Caco-2 (cell line): ENCODE data around the gene TPRG1L. TPM values are rescaled to one million over a fixed set of nuclear protein-coding genes. Genes with fewer than 3 reads are reported as not detected.
"Not testable (repeated sequence)": the region's sequence is repeated elsewhere in the genome, so short reads cannot be mapped to it uniquely, and the experiment has no call there.

Experiments
- BruUV-seq: library from RNA; stranded (reverse); fragments of 400-500 nt; replicated peaks from 2 replicates; lab custom pipeline; 2021; lab: Mats Ljungman, UMichigan
- CTCF ChIA-PET: fragments of 300-600 bp; sonication (Branson Sonifier 250); formaldehyde crosslinking; loops from one replicate; lab custom pipeline; 2022; ENCODE audit warnings: antibody characterized with exemption; lab: Charles Lee
- POLR2A ChIA-PET: fragments of 300-600 bp; sonication (Branson Sonifier 250); formaldehyde crosslinking; loops from one replicate; lab custom pipeline; 2022; ENCODE audit warnings: antibody characterized with exemption; lab: Charles Lee
- DNase-seq, 2 experiments: peaks; one replicate each; pipeline versions ENCODE4 v3.0.0 to v3.0.0-alpha.2; 2020 to 2022
- H3K27me3 ChIP-seq: replicated peaks from 2 replicates; pipeline ENCODE4 v1.6.0; 2011; ENCODE audit warnings: low read length; ENCODE audit not compliant: control insufficient read depth, insufficient read depth
- H3K36me3 ChIP-seq: 2 replicates; pipeline ENCODE4 v1.5.1; 2011; ENCODE audit warnings: low read length; ENCODE audit not compliant: control insufficient read depth, insufficient read depth
- H3K4me1 ChIP-seq: fragments of 250-450 bp; sonication (Bioruptor Pico); 2 replicates; pipeline ENCODE4 v1.5.1; 2020; ENCODE audit warnings: mild to moderate bottlenecking
- H3K4me3 ChIP-seq: 2 replicates; pipeline ENCODE4 v1.5.1; 2011; ENCODE audit warnings: low read depth, mild to moderate bottlenecking, control low read depth, low read length
- H3K9me3 ChIP-seq: fragments of 250-450 bp; sonication (Bioruptor Pico); 2 replicates; pipeline ENCODE4 v1.5.1; 2020; ENCODE audit warnings: mild to moderate bottlenecking, moderate library complexity
- H3K27ac Mint-ChIP-seq: one replicate; pipeline ENCODE4 v1.8.0; 2022; ENCODE audit warnings: mixed read lengths; ENCODE audit not compliant: unreplicated experiment
- H3K27me3 Mint-ChIP-seq: one replicate; pipeline ENCODE4 v1.8.0; 2022; ENCODE audit warnings: mixed read lengths; ENCODE audit not compliant: insufficient read depth, unreplicated experiment
- H3K36me3 Mint-ChIP-seq: one replicate; pipeline ENCODE4 v1.8.0; 2022; ENCODE audit warnings: mild to moderate bottlenecking, mixed read lengths; ENCODE audit not compliant: insufficient read depth, unreplicated experiment
- H3K4me1 Mint-ChIP-seq: one replicate; pipeline ENCODE4 v1.8.0; 2022; ENCODE audit warnings: low read depth, mixed read lengths; ENCODE audit not compliant: unreplicated experiment
- H3K4me3 Mint-ChIP-seq: one replicate; pipeline ENCODE4 v1.8.0; 2022; ENCODE audit warnings: mild to moderate bottlenecking, moderate library complexity, mixed read lengths; ENCODE audit not compliant: unreplicated experiment
- H3K9me3 Mint-ChIP-seq: one replicate; pipeline ENCODE4 v1.8.0; 2022; ENCODE audit warnings: mixed read lengths; ENCODE audit not compliant: unreplicated experiment
- CTCF ChIP-seq, 2 experiments: fragments of 200-600 bp in 1 of 2; IDR thresholded peaks; 1 replicate in 1 of 2; 2 replicates in 1 of 2; pipeline versions ENCODE4 v1.5.1 to v1.8.0; 2011 to 2022; ENCODE audit warnings: antibody characterized with exemption in 1 of 2, control low read depth in 1 of 2, inconsistent platforms in 1 of 2, low read depth in 1 of 2, low read length in 1 of 2, mild to moderate bottlenecking in 1 of 2, moderate library complexity in 1 of 2; ENCODE audit not compliant: insufficient read depth in 1 of 2, severe bottlenecking in 1 of 2, unreplicated experiment in 1 of 2
- intact Hi-C: fragments of 100-400 bp; cut with micrococcal nuclease; formaldehyde crosslinking; loops from one replicate; pipeline ENCODE4 v1.10.0; 2022; ENCODE audit not compliant: unreplicated experiment
- total RNA-seq: library from RNA; stranded (reverse); gene quantifications from 2 replicates; pipeline ENCODE4 v1.2.3, GENCODE V29; 2022

Gene TPRG1L
- total RNA-seq, 1 experiment from 2014 or later = 43.9 TPM

- Histone ChIP-seq H3K4me3 (no peak overlapping the region), H3K27me3 (no peaks in the 10 kb centered on the region), H3K4me1 (no peaks in the 10 kb centered on the region), H3K9me3 (no peaks in the 10 kb centered on the region; the same call in 1 of the 2 replicates), H3K36me3 (no peaks in the 10 kb centered on the region)
- intact Hi-C loops = no loop called here
- Mint-ChIP-seq H3K36me3 (no peaks in the 10 kb centered on the region), H3K9me3 (no peaks in the 10 kb centered on the region), H3K4me1 (no peaks in the 10 kb centered on the region), H3K4me3 (no peak overlapping the region), H3K27ac (no peak overlapping the region), H3K27me3 (no peaks in the 10 kb centered on the region)
- POLR2A ChIA-PET = no interaction called here
- no peak for DNase-seq
- BruUV-seq = no TSS peak
- CTCF ChIA-PET = interaction anchor here (0.8 kb wide), 1 partner anchor 38 kb away, joined by 3 read pairs; no protein-coding TSS in a partner anchor
- TF ChIP-seq CTCF (IDR thresholded peaks at IDR 0.05; ENCODE audit: insufficient read depth in 1 of 2, low read depth in 1 of 2, low read length in 1 of 2, severe bottlenecking in 1 of 2, unreplicated experiment in 1 of 2) = no peak
These were observed 43.3 kb upstream of the TPRG1L start for GRCh38 chr1:3581296-3582036.

- H3K4me1 ChIP-seq, H3K9me3 ChIP-seq, H3K4me3 Mint-ChIP-seq, POLR2A ChIA-PET, H3K4me1 Mint-ChIP-seq, H3K27ac Mint-ChIP-seq, H3K27me3 ChIP-seq, H3K4me3 ChIP-seq, BruUV-seq, H3K36me3 Mint-ChIP-seq, CTCF ChIA-PET, DNase-seq, H3K9me3 Mint-ChIP-seq, H3K27me3 Mint-ChIP-seq, intact Hi-C loops, H3K36me3 ChIP-seq: not testable (repeated sequence)
These were observed 41.1 kb upstream of the TPRG1L start for GRCh38 chr1:3583751-3584150.

GRCh38 chr1:3584915-3585314 lies 39.9 kb upstream of the TPRG1L start:
- no peak for DNase-seq
- CTCF ChIA-PET = no interaction called here
- no TSS peak for BruUV-seq
- POLR2A ChIA-PET = no interaction called here
- Histone ChIP-seq H3K4me1 (0 out of 2 replicates have a peak, but pooled peaks cover 3% of the 10 kb centered on the region), H3K36me3 (no peaks in the 10 kb centered on the region), H3K4me3 (no peak overlapping the region), H3K9me3 (no peaks in the 10 kb centered on the region; the same call in 1 of the 2 replicates), H3K27me3 (no peaks in the 10 kb centered on the region)
- no peak for TF ChIP-seq CTCF (IDR thresholded peaks at IDR 0.05; ENCODE audit: insufficient read depth in 1 of 2, low read depth in 1 of 2, low read length in 1 of 2, severe bottlenecking in 1 of 2, unreplicated experiment in 1 of 2)
- no peaks in the 10 kb centered on the region for H3K4me1 Mint-ChIP-seq
- H3K27me3 Mint-ChIP-seq = no peaks in the 10 kb centered on the region
- no peak overlapping the region for H3K4me3 Mint-ChIP-seq
- H3K9me3 Mint-ChIP-seq = no peaks in the 10 kb centered on the region
- no peak overlapping the region for H3K27ac Mint-ChIP-seq
- intact Hi-C loops = no loop called here
- H3K36me3 Mint-ChIP-seq = peaks cover 5% of the 10 kb centered on the region

GRCh38 chr1:3585353-3585868 lies 39.4 kb upstream of the TPRG1L start:
- BruUV-seq = not testable (repeated sequence)

More at GRCh38 chr1:3585353-3585868, 39.4 kb upstream of the TPRG1L start:
- H3K4me1 ChIP-seq, H3K9me3 ChIP-seq, H3K36me3 ChIP-seq, H3K36me3 Mint-ChIP-seq, H3K27me3 ChIP-seq, H3K27ac Mint-ChIP-seq, H3K4me3 Mint-ChIP-seq, H3K9me3 Mint-ChIP-seq, CTCF ChIA-PET, DNase-seq, H3K4me3 ChIP-seq, intact Hi-C loops, POLR2A ChIA-PET, H3K4me1 Mint-ChIP-seq, H3K27me3 Mint-ChIP-seq: not testable (repeated sequence)
